GM12874 (cell line): ENCODE data around the gene RXRA.

Experiments
- CTCF ChIP-seq: IDR thresholded peaks from 2 replicates; pipeline ENCODE4 v1.5.1; 2011; ENCODE audit warnings: low read depth, mild to moderate bottlenecking, control low read depth, low read length, moderate library complexity; ENCODE audit not compliant: insufficient read depth

RXRA gene

DNA sequence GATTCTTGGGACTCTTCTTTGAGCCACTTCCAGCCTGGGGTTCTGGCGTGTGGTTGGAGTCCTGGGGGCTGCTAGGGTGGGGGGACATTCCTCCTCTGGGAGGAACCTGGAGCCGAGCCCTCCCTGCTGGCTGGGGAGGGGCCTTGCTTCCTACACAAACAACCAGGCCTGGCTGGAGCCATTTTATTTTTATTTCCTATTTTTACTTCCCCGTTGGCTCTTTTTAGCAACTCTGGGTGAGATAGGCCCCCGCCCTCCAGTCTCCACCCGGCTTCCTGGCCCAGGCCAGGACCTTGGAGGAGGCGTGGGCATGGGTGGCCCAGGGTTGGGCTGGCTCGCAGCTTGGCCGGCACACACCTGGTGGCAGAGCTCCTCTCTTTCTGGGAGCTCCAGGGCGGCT, 15.1 kb downstream of the RXRA start:
- no peak for TF ChIP-seq CTCF

- no peak for TF ChIP-seq CTCF
Observed at GRCh38 chr9:134341929-134342745, 15.9 kb downstream of the RXRA start.

DNA sequence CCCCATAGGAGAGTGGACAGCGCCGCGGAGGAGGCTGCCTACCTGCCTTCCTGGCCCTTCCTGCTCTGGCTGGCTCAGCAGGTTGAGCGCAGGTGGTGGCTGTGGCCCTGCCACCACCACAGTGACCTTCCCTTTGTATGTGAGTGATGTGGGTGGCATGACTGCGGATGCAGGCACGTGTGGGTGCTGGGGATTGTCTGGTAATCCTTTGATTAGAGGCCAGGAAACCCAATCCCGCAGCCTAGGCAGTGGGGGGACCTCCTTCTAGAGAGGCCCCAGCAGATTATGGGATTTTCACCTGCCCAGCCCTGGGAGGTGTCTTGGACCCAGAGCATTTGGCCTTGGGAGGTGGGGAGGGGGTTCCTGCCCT, 16.5 kb downstream of the RXRA start:
- TF ChIP-seq CTCF, result no peak

GRCh38 chr9:134343637-134344036, 17.4 kb downstream of the RXRA start:
- TF ChIP-seq CTCF, result no peak

- TF ChIP-seq CTCF, result 0 out of 2 replicates have a peak, but pooled peaks have one; percentile 16
Observed at GRCh38 chr9:134344068-134344799, 18.0 kb downstream of the RXRA start.

DNA sequence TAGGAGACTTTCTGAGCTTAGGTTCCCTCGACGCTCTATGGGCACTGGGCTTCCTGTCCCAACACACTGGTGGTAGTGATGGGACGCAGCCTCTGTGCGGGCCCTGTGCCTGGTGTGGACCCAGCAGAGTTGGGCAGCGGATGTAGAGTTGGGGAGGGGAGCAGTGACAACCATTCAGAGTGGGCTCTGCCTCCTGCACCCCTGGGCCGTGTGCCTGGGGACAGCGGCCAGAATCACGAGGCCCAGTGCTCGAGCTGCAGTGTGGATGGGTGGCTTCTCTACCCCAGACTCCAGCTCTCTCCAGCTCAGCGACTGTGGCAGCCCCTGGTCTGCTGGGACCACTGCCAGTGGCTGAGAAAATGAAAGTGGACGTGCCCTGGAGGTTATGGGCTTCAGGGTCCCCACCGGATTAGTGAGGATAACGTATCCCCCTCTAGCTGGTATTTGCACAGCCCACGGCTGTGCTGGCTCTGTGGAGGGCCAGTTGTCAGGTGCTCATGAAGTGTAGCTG, 18.6 kb downstream of the RXRA start:
- no peak for TF ChIP-seq CTCF

DNA sequence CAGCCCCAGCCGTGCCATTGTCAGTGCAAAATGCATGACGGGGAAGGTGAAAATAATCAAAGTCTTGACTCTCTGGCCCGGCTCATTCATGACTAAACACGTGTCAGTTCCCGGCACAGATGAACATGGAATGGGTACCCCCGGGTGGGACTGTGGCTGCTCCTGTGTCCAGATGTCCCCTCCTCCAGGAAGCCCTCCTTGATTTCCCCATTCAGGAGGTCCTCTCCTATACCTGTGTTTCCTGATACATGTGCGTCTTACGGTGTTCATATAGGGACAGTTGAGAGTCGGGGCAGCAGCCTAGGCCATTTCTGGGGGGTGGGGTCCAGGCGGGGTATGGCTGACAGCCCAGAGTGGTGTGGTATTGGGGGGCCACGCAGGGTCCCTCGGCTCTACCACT, 19.5 kb downstream of the RXRA start:
- no peak for TF ChIP-seq CTCF
